ENCODE results near the gene SIRPG.
"Not testable (repeated sequence)": the region's sequence is repeated elsewhere in the genome, so short reads cannot be mapped to it uniquely, and the experiment has no call there.

SIRPG gene

GRCh38 chr20:1635291-1635979 lies 22.1 kb downstream of the SIRPG start:
- DNase-seq (ENCODE audit: low spot score): no peak

GRCh38 chr20:1633535-1633934 lies 24.0 kb downstream of the SIRPG start:
- no peak for DNase-seq (ENCODE audit: low spot score)

- DNase-seq (ENCODE audit: low spot score): peak; percentile 44
Observed at GRCh38 chr20:1632178-1632577, 25.4 kb downstream of the SIRPG start.

GRCh38 chr20:1631309-1632151 lies 26.0 kb downstream of the SIRPG start:
- DNase-seq (ENCODE audit: low spot score): no peak

- no peak for DNase-seq (ENCODE audit: low spot score)
Observed at GRCh38 chr20:1630186-1630585, 27.4 kb downstream of the SIRPG start.

GRCh38 chr20:1629321-1629720 lies 28.3 kb downstream of the SIRPG start:
- no peak for DNase-seq (ENCODE audit: low spot score)

GRCh38 chr20:1628621-1629020 lies 29.0 kb downstream of the SIRPG start:
- no peak for DNase-seq (ENCODE audit: low spot score)

- DNase-seq (ENCODE audit: low spot score): no peak
Observed at GRCh38 chr20:1627200-1627550, 30.4 kb downstream of the SIRPG start.

GRCh38 chr20:1626528-1627199 lies 30.9 kb downstream of the SIRPG start:
- DNase-seq (ENCODE audit: low spot score): no peak

GRCh38 chr20:1625083-1625690 lies 32.4 kb downstream of the SIRPG start:
- DNase-seq (ENCODE audit: low spot score): peak; percentile 3

- peak; percentile 0 for DNase-seq (ENCODE audit: low spot score)
Observed at GRCh38 chr20:1623501-1624205, 33.9 kb downstream of the SIRPG start.

GRCh38 chr20:1622450-1622849 lies 35.1 kb downstream of the SIRPG start:
- peak; percentile 50 for DNase-seq (ENCODE audit: low spot score)

- DNase-seq (ENCODE audit: low spot score): no peak
Observed at GRCh38 chr20:1621316-1621715, 36.3 kb downstream of the SIRPG start.

- peak; percentile 12 for DNase-seq (ENCODE audit: low spot score)
Observed at GRCh38 chr20:1619861-1620444, 37.6 kb downstream of the SIRPG start, which contains the start of gene SIRPB1. SIRPB1 (minus strand) TSS chr20:1620009; CDS start chr20:1619944, 65 bp downstream.

GRCh38 chr20:1618954-1619540 lies 38.5 kb downstream of the SIRPG start:
- DNase-seq (ENCODE audit: low spot score): peak; percentile 0

- no peak for DNase-seq (ENCODE audit: low spot score)
Observed at GRCh38 chr20:1618479-1618878, 39.1 kb downstream of the SIRPG start.

- DNase-seq (ENCODE audit: low spot score): no peak
Observed at GRCh38 chr20:1616858-1617434, 40.6 kb downstream of the SIRPG start.

GRCh38 chr20:1610404-1610803 lies 47.2 kb downstream of the SIRPG start:
- DNase-seq (ENCODE audit: low spot score): not testable (repeated sequence)

- DNase-seq (ENCODE audit: low spot score): not testable (repeated sequence)
Observed at GRCh38 chr20:1608678-1609347, 48.8 kb downstream of the SIRPG start.

GRCh38 chr20:1600736-1601135 lies 56.8 kb downstream of the SIRPG start:
- no peak for DNase-seq (ENCODE audit: low spot score)

All from CD4-positive, alpha-beta T cell treated with Interleukin-2 at 100 ng/mL for 4 hours (primary cell).